ENCODE data around the gene BMPER. TPM values are rescaled to one million over a fixed set of nuclear protein-coding genes. Genes with fewer than 3 reads are reported as not detected.

BMPER gene
- total RNA-seq, 1 donor = 11.2 TPM

GRCh38 chr7:34187798-34188307, 282.5 kb downstream of the BMPER start:
- TF ChIP-seq CTCF (IDR thresholded peaks at IDR 0.05; ENCODE audit: extremely low read depth, low read depth, low read length) = no peak
- peak; percentile 37 for DNase-seq (ENCODE audit: insufficient read length, low spot score, missing footprints)

GRCh38 chr7:34189031-34189430, 283.7 kb downstream of the BMPER start:
- H3K27ac ChIP-seq (ENCODE audit: low read depth, low read length) = no peak overlapping the region
- H3K4me2 ChIP-seq (ENCODE audit: insufficient read depth, low read length) = no peak overlapping the region
- H3K79me2 ChIP-seq (ENCODE audit: insufficient read depth, low read length) = no peaks in the 10 kb centered on the region
- H3K36me3 ChIP-seq (ENCODE audit: insufficient read depth, low read length) = no peaks in the 10 kb centered on the region
- no peak overlapping the region for H3K4me3 ChIP-seq (ENCODE audit: insufficient read depth, low read length)
- no peaks in the 10 kb centered on the region for H4K20me1 ChIP-seq (ENCODE audit: insufficient read depth, low read length)
- H3K27me3 ChIP-seq (ENCODE audit: insufficient read depth, low read length) = peaks cover 3% of the 10 kb centered on the region
- no peaks in the 10 kb centered on the region for H3K4me1 ChIP-seq (ENCODE audit: insufficient read depth, low read length)
- H2AFZ ChIP-seq (ENCODE audit: low read length) = no peak overlapping the region
- no peak for DNase-seq (ENCODE audit: insufficient read length, low spot score, missing footprints)
- H3K9me3 ChIP-seq (ENCODE audit: low read depth, low read length) = no peaks in the 10 kb centered on the region
- no peak for TF ChIP-seq CTCF (IDR thresholded peaks at IDR 0.05; ENCODE audit: extremely low read depth, low read depth, low read length)

More at GRCh38 chr7:34187798-34188307, 282.5 kb downstream of the BMPER start:
- Histone ChIP-seq H3K9me3 (ENCODE audit: low read depth, low read length) (no peaks in the 10 kb centered on the region), H4K20me1 (ENCODE audit: insufficient read depth, low read length) (no peaks in the 10 kb centered on the region), H3K4me3 (ENCODE audit: insufficient read depth, low read length) (no peak overlapping the region), H3K79me2 (ENCODE audit: insufficient read depth, low read length) (no peaks in the 10 kb centered on the region), H3K4me1 (ENCODE audit: insufficient read depth, low read length) (no peaks in the 10 kb centered on the region), H3K27ac (ENCODE audit: low read depth, low read length) (no peak overlapping the region), H3K4me2 (ENCODE audit: insufficient read depth, low read length) (no peak overlapping the region), H3K27me3 (ENCODE audit: insufficient read depth, low read length) (peaks cover 3% of the 10 kb centered on the region), H2AFZ (ENCODE audit: low read length) (no peak overlapping the region), H3K36me3 (ENCODE audit: insufficient read depth, low read length) (no peaks in the 10 kb centered on the region)

GRCh38 chr7:34190299-34190698, 285.0 kb downstream of the BMPER start:
- H3K4me2 ChIP-seq (ENCODE audit: insufficient read depth, low read length) = no peak overlapping the region
- no peaks in the 10 kb centered on the region for H4K20me1 ChIP-seq (ENCODE audit: insufficient read depth, low read length)
- no peaks in the 10 kb centered on the region for H3K79me2 ChIP-seq (ENCODE audit: insufficient read depth, low read length)
- H3K9me3 ChIP-seq (ENCODE audit: low read depth, low read length) = no peaks in the 10 kb centered on the region
- H3K36me3 ChIP-seq (ENCODE audit: insufficient read depth, low read length) = no peaks in the 10 kb centered on the region
- H3K4me1 ChIP-seq (ENCODE audit: insufficient read depth, low read length) = no peaks in the 10 kb centered on the region
- no peak overlapping the region for H2AFZ ChIP-seq (ENCODE audit: low read length)
- H3K27me3 ChIP-seq (ENCODE audit: insufficient read depth, low read length) = peaks cover 3% of the 10 kb centered on the region
- no peak overlapping the region for H3K27ac ChIP-seq (ENCODE audit: low read depth, low read length)
- TF ChIP-seq CTCF (IDR thresholded peaks at IDR 0.05; ENCODE audit: extremely low read depth, low read depth, low read length) = no peak
- no peak for DNase-seq (ENCODE audit: insufficient read length, low spot score, missing footprints)
- H3K4me3 ChIP-seq (ENCODE audit: insufficient read depth, low read length) = no peak overlapping the region

- Histone ChIP-seq H4K20me1 (ENCODE audit: insufficient read depth, low read length) (no peaks in the 10 kb centered on the region), H3K36me3 (ENCODE audit: insufficient read depth, low read length) (no peaks in the 10 kb centered on the region), H2AFZ (ENCODE audit: low read length) (no peak overlapping the region), H3K9me3 (ENCODE audit: low read depth, low read length) (no peaks in the 10 kb centered on the region), H3K4me1 (ENCODE audit: insufficient read depth, low read length) (no peaks in the 10 kb centered on the region), H3K79me2 (ENCODE audit: insufficient read depth, low read length) (no peaks in the 10 kb centered on the region), H3K4me3 (ENCODE audit: insufficient read depth, low read length) (no peak overlapping the region), H3K27me3 (ENCODE audit: insufficient read depth, low read length) (peaks cover 3% of the 10 kb centered on the region), H3K4me2 (ENCODE audit: insufficient read depth, low read length) (no peak overlapping the region), H3K27ac (ENCODE audit: low read depth, low read length) (no peak overlapping the region)
- no peak for DNase-seq (ENCODE audit: insufficient read length, low spot score, missing footprints)
- TF ChIP-seq CTCF (IDR thresholded peaks at IDR 0.05; ENCODE audit: extremely low read depth, low read depth, low read length) = no peak
Measured at GRCh38 chr7:34191162-34191561, 285.8 kb downstream of the BMPER start.

Data from osteoblast (primary cell).